ENCODE data around the gene PRR5.

PRR5 gene

GRCh38 chr22:44786136-44786535, 84.1 kb downstream of the PRR5 start:
- H3K9ac ChIP-seq (ENCODE audit: insufficient read length, low read depth) = no peak overlapping the region
- H3K36me3 ChIP-seq (ENCODE audit: insufficient read depth, insufficient read length, low read length) = no peaks in the 10 kb centered on the region
- no peaks in the 10 kb centered on the region for H3K27me3 ChIP-seq (ENCODE audit: insufficient read depth, insufficient read length)
- peaks cover 3% of the 10 kb centered on the region for H3K4me1 ChIP-seq (ENCODE audit: insufficient read depth, insufficient read length)
- DNase-seq (ENCODE audit: low read depth, low spot score) = no peak
- no peak overlapping the region for H3K4me3 ChIP-seq (ENCODE audit: insufficient read length, low read depth)
- no peak for TF ChIP-seq SUZ12 (IDR thresholded peaks at IDR 0.05; ENCODE audit: extremely low read depth, insufficient read depth, insufficient read length)
- no peaks in the 10 kb centered on the region for H3K9me3 ChIP-seq (ENCODE audit: insufficient read depth, low read length)

GRCh38 chr22:44786610-44787009, 84.6 kb downstream of the PRR5 start:
- H3K9me3 ChIP-seq (ENCODE audit: insufficient read depth, low read length) = no peaks in the 10 kb centered on the region
- DNase-seq (ENCODE audit: low read depth, low spot score) = no peak
- no peaks in the 10 kb centered on the region for H3K27me3 ChIP-seq (ENCODE audit: insufficient read depth, insufficient read length)
- TF ChIP-seq ZNF274 (IDR thresholded peaks at IDR 0.05; ENCODE audit: low read depth, low read length) = no peak
- no peak for TF ChIP-seq SUZ12 (IDR thresholded peaks at IDR 0.05; ENCODE audit: extremely low read depth, insufficient read depth, insufficient read length)
- no peak for TF ChIP-seq YY1 (IDR thresholded peaks at IDR 0.05; ENCODE audit: insufficient read depth, insufficient read length)
- no peak overlapping the region for H3K4me3 ChIP-seq (ENCODE audit: insufficient read length, low read depth)
- peaks cover 3% of the 10 kb centered on the region for H3K4me1 ChIP-seq (ENCODE audit: insufficient read depth, insufficient read length)
- H3K36me3 ChIP-seq (ENCODE audit: insufficient read depth, insufficient read length, low read length) = no peaks in the 10 kb centered on the region
- H3K9ac ChIP-seq (ENCODE audit: insufficient read length, low read depth) = no peak overlapping the region
